ENCODE data around the gene KSR2. TPM values are rescaled to one million over a fixed set of nuclear protein-coding genes. Genes with fewer than 3 reads are reported as not detected.

The KSR2 gene
- polyA plus RNA-seq, 1 experiment, result not detected

- no peaks in the 10 kb centered on the region for H3K36me3 ChIP-seq (ENCODE audit: control insufficient read depth, insufficient read depth, low read length)
- DNase-seq (ENCODE audit: low read depth), result peak; percentile 1
- CTCF ChIA-PET, result no interaction called here
- no peak overlapping the region for H3K4me3 ChIP-seq (ENCODE audit: low read depth, low read length)
- no peaks in the 10 kb centered on the region for H3K27me3 ChIP-seq (ENCODE audit: control insufficient read depth, insufficient read depth, low read length)
- POLR2A ChIA-PET, result no interaction called here
- no peak for TF ChIP-seq CTCF (IDR thresholded peaks at IDR 0.05; ENCODE audit: insufficient read depth, low read depth, low read length)
Measured at GRCh38 chr12:117408161-117408791, 560.5 kb downstream of the KSR2 start.

GRCh38 chr12:117404940-117405339, 563.9 kb downstream of the KSR2 start:
- CTCF ChIA-PET, result interaction anchor here (1.8 kb wide), 1 partner anchor 11 kb away, joined by 3 read pairs; no protein-coding TSS in a partner anchor
- POLR2A ChIA-PET, result no interaction called here
- no peak for TF ChIP-seq CTCF (IDR thresholded peaks at IDR 0.05; ENCODE audit: insufficient read depth, low read depth, low read length)
- Histone ChIP-seq H3K27me3 (ENCODE audit: control insufficient read depth, insufficient read depth, low read length) (no peaks in the 10 kb centered on the region), H3K4me3 (ENCODE audit: low read depth, low read length) (no peak overlapping the region), H3K36me3 (ENCODE audit: control insufficient read depth, insufficient read depth, low read length) (no peaks in the 10 kb centered on the region)
- no peak for DNase-seq (ENCODE audit: low read depth)

GRCh38 chr12:117404203-117404853, 564.5 kb downstream of the KSR2 start:
- Histone ChIP-seq H3K36me3 (ENCODE audit: control insufficient read depth, insufficient read depth, low read length) (no peaks in the 10 kb centered on the region), H3K4me3 (ENCODE audit: low read depth, low read length) (no peak overlapping the region), H3K27me3 (ENCODE audit: control insufficient read depth, insufficient read depth, low read length) (no peaks in the 10 kb centered on the region)
- no peak for TF ChIP-seq CTCF (IDR thresholded peaks at IDR 0.05; ENCODE audit: insufficient read depth, low read depth, low read length)
- ChIA-PET CTCF (no interaction called here), POLR2A (no interaction called here)
- no peak for DNase-seq (ENCODE audit: low read depth)

GRCh38 chr12:117403586-117404139, 565.1 kb downstream of the KSR2 start:
- no peak for DNase-seq (ENCODE audit: low read depth)
- ChIA-PET CTCF (no interaction called here), POLR2A (no interaction called here)

More at GRCh38 chr12:117403586-117404139, 565.1 kb downstream of the KSR2 start:
- Histone ChIP-seq H3K4me3 (ENCODE audit: low read depth, low read length) (no peak overlapping the region), H3K36me3 (ENCODE audit: control insufficient read depth, insufficient read depth, low read length) (no peaks in the 10 kb centered on the region), H3K27me3 (ENCODE audit: control insufficient read depth, insufficient read depth, low read length) (no peaks in the 10 kb centered on the region)
- no peak for TF ChIP-seq CTCF (IDR thresholded peaks at IDR 0.05; ENCODE audit: insufficient read depth, low read depth, low read length)

Other genes with a start within 250 kb of the KSR2 start
- 11.5 and 13.3 TPM in 2 replicates for gene RFC5, start 47.7 kb upstream of the KSR2 start, polyA plus RNA-seq (2011; rRNA removed)
- gene WSB2, start 92.2 kb upstream of the KSR2 start, polyA plus RNA-seq (2011; rRNA removed), result 156 and 234 TPM in 2 replicates
- gene VSIG10, start 135.0 kb upstream of the KSR2 start, polyA plus RNA-seq (2011; rRNA removed), result 9.3 and 11.3 TPM in 2 replicates
- 145 and 201 TPM in 2 replicates for gene PEBP1, start 167.1 kb upstream of the KSR2 start, polyA plus RNA-seq (2011; rRNA removed)

All from BJ (cell line).